ENCODE results near the gene TMTC2. TPM values are rescaled to one million over a fixed set of nuclear protein-coding genes. Genes with fewer than 3 reads are reported as not detected.

TMTC2 gene
- total and polyA plus RNA-seq, 4 experiments from 2014 or later = 0.09 to 8.2 (median 4.2) TPM

DNA sequence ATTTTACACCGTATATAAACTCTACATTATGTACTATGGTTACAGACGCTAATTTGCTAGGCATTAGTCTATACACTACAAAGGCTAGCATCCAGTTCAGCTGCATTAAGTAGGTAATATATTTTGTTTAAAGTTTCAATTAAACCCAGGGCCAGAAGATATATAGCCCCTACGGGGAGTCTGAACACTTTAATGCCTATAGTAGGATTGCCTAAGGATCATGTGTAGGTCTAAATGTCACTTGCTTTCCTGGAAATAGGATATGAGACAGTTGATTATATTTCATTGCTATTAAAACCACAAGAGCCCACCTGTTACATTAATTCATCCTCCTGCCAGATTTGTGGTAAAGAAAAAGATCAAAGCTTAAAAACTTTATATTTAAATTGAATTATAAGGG, 286.9 kb downstream of the TMTC2 start:
- DNase-seq = no peak
- Mint-ChIP-seq H3K36me3 (peaks cover 3 to 4% of the 10 kb centered on the region in 2 donors), H3K27ac (no peak overlapping the region), H3K9me3 (peaks cover 0 to 1% (median 0%) of the 10 kb centered on the region in 8 donors), H3K4me1 (no peaks in the 10 kb centered on the region), H3K27me3 (no peaks in the 10 kb centered on the region), H3K4me3 (no peak overlapping the region)
- POLR2A ChIA-PET (ENCODE audit: partially characterized antibody) = no interaction called here
- CTCF ChIA-PET (ENCODE audit: partially characterized antibody) = no interaction called here
- intact Hi-C loops (cut with micrococcal nuclease) = no loop called here
- H3K27me3 ChIP-seq (ENCODE audit: insufficient read depth, low read length) = no peaks in the 10 kb centered on the region
- H3K4me1 ChIP-seq (ENCODE audit: insufficient read depth, low read length) = no peaks in the 10 kb centered on the region
- no peaks in the 10 kb centered on the region for H3K36me3 ChIP-seq (ENCODE audit: insufficient read depth, low read length)
- no peaks in the 10 kb centered on the region for H3K9me3 ChIP-seq (ENCODE audit: control insufficient read depth in 1 of 2, low read length in 2 of 2)
- no peak overlapping the region for H3K27ac ChIP-seq (ENCODE audit: low read depth, low read length)
- H3K4me3 ChIP-seq (ENCODE audit: low read length in 2 of 2) = no peak overlapping the region

DNA sequence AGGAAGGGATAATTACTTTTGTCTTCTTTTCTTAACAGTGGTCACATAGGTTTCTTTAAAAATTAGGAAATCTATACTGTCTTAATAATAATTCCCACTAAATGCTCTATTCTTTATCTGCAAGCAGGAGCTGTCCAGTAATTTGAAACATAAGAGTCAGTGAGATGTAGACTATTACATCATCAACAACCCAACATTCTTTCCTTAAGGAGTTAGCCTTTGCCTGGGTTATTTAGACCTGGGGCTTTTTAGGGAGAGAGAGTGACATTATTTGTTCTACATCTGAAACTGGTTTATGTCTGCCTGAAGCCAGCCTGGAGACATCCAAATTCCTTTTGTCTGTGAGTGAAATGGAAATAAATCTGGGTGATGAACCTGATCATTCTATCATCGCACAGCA, 294.4 kb downstream of the TMTC2 start:
- H3K9me3 Mint-ChIP-seq = no peaks in the 10 kb centered on the region
- no peak for DNase-seq
- H3K36me3 Mint-ChIP-seq = peaks cover 2 to 4% of the 10 kb centered on the region in 2 donors
- CTCF ChIA-PET (ENCODE audit: partially characterized antibody) = no interaction called here
- no peaks in the 10 kb centered on the region for H3K27me3 Mint-ChIP-seq
- H3K27ac Mint-ChIP-seq = no peak overlapping the region
- H3K4me3 ChIP-seq (ENCODE audit: low read length in 2 of 2) = no peak overlapping the region
- no peaks in the 10 kb centered on the region for H3K9me3 ChIP-seq (ENCODE audit: control insufficient read depth in 1 of 2, low read length in 2 of 2)
- no peaks in the 10 kb centered on the region for H3K36me3 ChIP-seq (ENCODE audit: insufficient read depth, low read length)
- POLR2A ChIA-PET (ENCODE audit: partially characterized antibody) = interaction anchor here (0.6 kb wide), 1 partner anchor 970 kb away, joined by 4 read pairs; no protein-coding TSS in a partner anchor
- H3K27ac ChIP-seq (ENCODE audit: low read depth, low read length) = no peak overlapping the region
- no peak overlapping the region for H3K4me3 Mint-ChIP-seq
- no peaks in the 10 kb centered on the region for H3K4me1 Mint-ChIP-seq
- no peaks in the 10 kb centered on the region for H3K27me3 ChIP-seq (ENCODE audit: insufficient read depth, low read length)
- no peaks in the 10 kb centered on the region for H3K4me1 ChIP-seq (ENCODE audit: insufficient read depth, low read length)
- intact Hi-C loops (cut with micrococcal nuclease) = no loop called here

DNA sequence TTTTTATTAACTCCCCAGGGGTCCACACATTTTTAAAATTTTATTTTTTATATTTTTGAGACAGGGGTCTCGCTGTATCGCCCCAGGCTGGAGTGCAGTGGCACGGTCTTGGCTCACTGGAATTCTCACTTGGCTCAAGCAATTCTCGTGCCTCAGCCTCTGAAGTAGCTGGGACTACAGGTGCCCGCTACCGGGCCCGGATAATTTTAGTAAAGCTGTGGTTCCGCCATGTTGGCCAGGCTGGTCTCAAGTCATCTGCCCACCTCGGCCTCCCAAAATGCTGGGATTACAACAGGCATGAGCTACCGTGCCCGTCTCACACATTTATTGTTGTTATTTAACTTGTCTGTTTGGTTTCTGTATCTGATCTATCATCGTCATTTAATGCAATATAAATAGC, 307.4 kb downstream of the TMTC2 start:
- intact Hi-C loops (cut with micrococcal nuclease) = no loop called here
- Mint-ChIP-seq H3K9me3 (peaks cover 0 to 2% (median 0%) of the 10 kb centered on the region in 8 donors), H3K27me3 (no peaks in the 10 kb centered on the region), H3K27ac (no peak overlapping the region), H3K4me1 (no peaks in the 10 kb centered on the region), H3K36me3 (peaks cover 0 to 8% of the 10 kb centered on the region in 2 donors), H3K4me3 (no peak overlapping the region)
- Histone ChIP-seq H3K27ac (ENCODE audit: low read depth, low read length) (no peak overlapping the region), H3K9me3 (ENCODE audit: control insufficient read depth in 1 of 2, low read length in 2 of 2) (no peaks in the 10 kb centered on the region), H3K4me1 (ENCODE audit: insufficient read depth, low read length) (no peaks in the 10 kb centered on the region), H3K27me3 (ENCODE audit: insufficient read depth, low read length) (no peaks in the 10 kb centered on the region), H3K4me3 (ENCODE audit: low read length in 2 of 2) (no peak overlapping the region), H3K36me3 (ENCODE audit: insufficient read depth, low read length) (no peaks in the 10 kb centered on the region)
- CTCF ChIA-PET (ENCODE audit: partially characterized antibody) = no interaction called here
- no peak for DNase-seq
- POLR2A ChIA-PET (ENCODE audit: partially characterized antibody) = no interaction called here

DNA sequence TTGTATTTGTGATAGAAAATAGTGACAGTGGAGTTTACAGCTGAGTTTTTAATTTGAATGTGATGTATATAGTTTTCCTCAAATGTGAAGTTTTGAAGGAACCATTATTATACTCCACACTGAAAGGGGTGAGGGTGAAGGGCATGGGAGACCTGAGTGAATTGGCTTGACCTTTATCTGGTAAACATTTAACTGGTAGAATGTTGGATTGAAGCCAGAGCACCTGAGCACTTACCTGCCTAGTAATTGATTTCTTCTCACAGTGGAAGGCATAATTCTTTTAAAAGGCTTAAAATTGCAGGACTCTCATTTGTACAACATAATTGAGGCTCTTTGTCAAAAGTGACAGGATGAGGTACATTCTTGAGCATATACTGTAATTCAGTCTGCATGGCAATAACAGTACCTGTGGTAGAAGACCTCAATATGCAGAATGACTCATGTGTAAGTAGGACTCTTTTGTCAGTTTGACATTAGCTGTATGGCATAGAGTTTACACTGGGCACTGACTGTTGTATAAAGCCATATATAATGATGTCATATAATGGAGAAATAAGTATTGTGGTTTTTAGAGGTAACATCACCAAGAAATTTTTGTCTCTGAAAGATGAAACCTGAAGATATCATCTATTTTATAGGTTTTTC, 309.6 kb downstream of the TMTC2 start:
- H3K27me3 ChIP-seq (ENCODE audit: insufficient read depth, low read length) = no peaks in the 10 kb centered on the region
- intact Hi-C loops (cut with micrococcal nuclease) = no loop called here
- H3K27ac Mint-ChIP-seq = no peak overlapping the region
- CTCF ChIA-PET (ENCODE audit: partially characterized antibody) = no interaction called here
- H3K4me3 ChIP-seq (ENCODE audit: low read length in 2 of 2) = no peak overlapping the region
- H3K4me1 Mint-ChIP-seq = no peaks in the 10 kb centered on the region
- no peaks in the 10 kb centered on the region for H3K27me3 Mint-ChIP-seq
- H3K4me1 ChIP-seq (ENCODE audit: insufficient read depth, low read length) = no peaks in the 10 kb centered on the region
- DNase-seq = no peak
- POLR2A ChIA-PET (ENCODE audit: partially characterized antibody) = no interaction called here
- no peaks in the 10 kb centered on the region for H3K9me3 ChIP-seq (ENCODE audit: control insufficient read depth in 1 of 2, low read length in 2 of 2)
- H3K36me3 Mint-ChIP-seq = peaks cover 1 to 15% of the 10 kb centered on the region in 2 donors
- H3K27ac ChIP-seq (ENCODE audit: low read depth, low read length) = no peak overlapping the region
- no peak overlapping the region for H3K4me3 Mint-ChIP-seq
- H3K36me3 ChIP-seq (ENCODE audit: insufficient read depth, low read length) = no peaks in the 10 kb centered on the region
- peaks cover 0 to 2% (median 0%) of the 10 kb centered on the region in 8 donors for H3K9me3 Mint-ChIP-seq

DNA sequence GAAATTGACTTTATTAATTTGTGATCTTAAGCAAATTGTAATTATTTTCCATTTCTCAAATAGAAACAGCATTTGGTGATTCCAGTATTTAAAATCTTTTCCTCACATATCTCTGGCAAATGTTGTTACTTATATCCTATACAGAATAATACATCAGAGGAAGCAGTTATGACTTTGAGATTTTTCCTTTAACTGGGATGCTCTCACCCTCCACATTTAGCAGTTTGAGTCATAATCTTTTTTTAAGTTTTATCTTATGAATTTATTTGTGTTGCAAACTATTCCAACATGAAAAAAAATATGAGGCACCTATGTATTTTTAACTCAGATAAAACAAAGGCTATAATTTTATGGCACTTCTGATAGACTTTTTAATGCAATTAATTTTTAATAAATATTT, 311.8 kb downstream of the TMTC2 start:
- Mint-ChIP-seq H3K4me1 (no peaks in the 10 kb centered on the region), H3K4me3 (no peak overlapping the region), H3K27ac (no peak overlapping the region), H3K27me3 (no peaks in the 10 kb centered on the region), H3K9me3 (peaks cover 0 to 2% (median 0%) of the 10 kb centered on the region in 8 donors), H3K36me3 (peaks cover 1 to 10% of the 10 kb centered on the region in 2 donors)
- H3K36me3 ChIP-seq (ENCODE audit: insufficient read depth, low read length) = no peaks in the 10 kb centered on the region
- H3K9me3 ChIP-seq (ENCODE audit: control insufficient read depth in 1 of 2, low read length in 2 of 2) = no peaks in the 10 kb centered on the region
- no peak overlapping the region for H3K4me3 ChIP-seq (ENCODE audit: low read length in 2 of 2)
- CTCF ChIA-PET (ENCODE audit: partially characterized antibody) = no interaction called here
- no peak overlapping the region for H3K27ac ChIP-seq (ENCODE audit: low read depth, low read length)
- H3K27me3 ChIP-seq (ENCODE audit: insufficient read depth, low read length) = no peaks in the 10 kb centered on the region
- intact Hi-C loops (cut with micrococcal nuclease) = no loop called here
- no peaks in the 10 kb centered on the region for H3K4me1 ChIP-seq (ENCODE audit: insufficient read depth, low read length)
- POLR2A ChIA-PET (ENCODE audit: partially characterized antibody) = no interaction called here
- no peak for DNase-seq

DNA sequence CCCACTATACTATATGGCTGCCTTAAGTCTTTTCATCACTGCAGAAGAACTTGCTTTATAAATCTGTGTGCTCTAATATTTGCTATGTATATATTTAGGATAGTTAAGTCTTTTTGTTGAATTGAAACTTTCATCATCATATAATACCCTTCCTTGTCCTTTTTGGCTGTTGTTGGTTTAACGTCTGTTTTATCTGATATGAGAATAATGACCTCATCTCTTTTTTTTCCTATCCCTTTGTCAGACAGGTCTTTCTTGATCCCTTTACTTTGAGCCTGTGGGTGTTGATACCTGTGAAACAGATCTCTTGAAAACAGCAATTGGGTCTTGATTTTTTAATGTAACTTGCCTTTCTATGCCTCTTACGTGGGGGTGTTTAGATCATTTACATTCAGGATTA, 316.3 kb downstream of the TMTC2 start:
- Mint-ChIP-seq H3K4me3 (no peak overlapping the region), H3K36me3 (peaks cover 5 to 19% of the 10 kb centered on the region in 2 donors), H3K27ac (no peak overlapping the region), H3K27me3 (no peaks in the 10 kb centered on the region), H3K9me3 (peaks cover 0 to 12% (median 4%) of the 10 kb centered on the region in 8 donors), H3K4me1 (no peaks in the 10 kb centered on the region)
- no peak overlapping the region for H3K27ac ChIP-seq (ENCODE audit: low read depth, low read length)
- no peak for DNase-seq
- H3K9me3 ChIP-seq (ENCODE audit: control insufficient read depth in 1 of 2, low read length in 2 of 2) = no peaks in the 10 kb centered on the region
- no peaks in the 10 kb centered on the region for H3K4me1 ChIP-seq (ENCODE audit: insufficient read depth, low read length)
- no peaks in the 10 kb centered on the region for H3K36me3 ChIP-seq (ENCODE audit: insufficient read depth, low read length)
- ChIA-PET POLR2A (ENCODE audit: partially characterized antibody) (no interaction called here), CTCF (ENCODE audit: partially characterized antibody) (no interaction called here)
- no peak overlapping the region for H3K4me3 ChIP-seq (ENCODE audit: low read length in 2 of 2)
- H3K27me3 ChIP-seq (ENCODE audit: insufficient read depth, low read length) = no peaks in the 10 kb centered on the region
- intact Hi-C loops (cut with micrococcal nuclease) = no loop called here

DNA sequence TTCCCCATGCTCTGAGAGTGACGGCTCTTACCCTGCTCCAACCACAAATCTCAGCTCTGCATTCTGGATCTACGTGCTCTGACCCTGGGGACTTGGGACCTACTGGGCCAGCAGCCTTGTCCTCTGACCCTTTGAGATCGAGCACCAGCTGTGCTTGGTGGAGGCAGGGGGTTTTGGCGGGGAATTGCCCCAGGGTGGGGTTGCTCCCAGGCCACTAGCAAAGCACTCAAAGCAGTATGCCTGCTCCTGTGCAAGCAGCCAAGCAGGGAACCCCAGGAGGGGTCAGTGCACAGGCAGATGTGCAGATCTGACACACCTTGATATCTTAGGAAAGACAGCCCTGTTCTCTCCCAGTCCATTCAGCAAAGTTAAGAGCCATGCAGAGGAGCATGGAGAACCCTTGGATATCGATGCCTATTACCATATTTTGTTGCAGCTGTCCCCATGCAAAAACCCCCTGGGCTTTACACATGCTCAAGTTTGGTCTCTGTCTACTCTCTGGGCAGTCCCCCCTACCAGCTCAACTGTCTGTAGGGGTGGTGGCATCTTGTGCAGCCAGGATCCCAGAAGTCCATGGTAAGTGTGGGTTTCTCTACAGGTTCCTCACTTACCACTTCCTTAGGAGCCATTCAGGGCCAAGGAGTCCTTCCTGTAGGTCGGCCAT, 319.0 kb downstream of the TMTC2 start:
- Mint-ChIP-seq H3K27ac (no peak overlapping the region), H3K36me3 (peaks cover 25 to 40% of the 10 kb centered on the region in 2 donors), H3K9me3 (peaks cover 3 to 36% (median 25%) of the 10 kb centered on the region in 8 donors), H3K4me3 (no peak overlapping the region), H3K4me1 (no peaks in the 10 kb centered on the region), H3K27me3 (no peaks in the 10 kb centered on the region)
- Histone ChIP-seq H3K9me3 (ENCODE audit: control insufficient read depth in 1 of 2, low read length in 2 of 2) (no peaks in the 10 kb centered on the region), H3K27me3 (ENCODE audit: insufficient read depth, low read length) (no peaks in the 10 kb centered on the region), H3K27ac (ENCODE audit: low read depth, low read length) (no peak overlapping the region), H3K36me3 (ENCODE audit: insufficient read depth, low read length) (no peaks in the 10 kb centered on the region), H3K4me1 (ENCODE audit: insufficient read depth, low read length) (no peaks in the 10 kb centered on the region), H3K4me3 (ENCODE audit: low read length in 2 of 2) (no peak overlapping the region)
- intact Hi-C loops (cut with micrococcal nuclease) = no loop called here
- DNase-seq = no peak
- ChIA-PET CTCF (ENCODE audit: partially characterized antibody) (no interaction called here), POLR2A (ENCODE audit: partially characterized antibody) (no interaction called here)
